GM21786 (cell line): Measurements from ENCODE around the gene MTRR.

ENCODE experiments used
- ATAC-seq: cut with Tn5 transposase; IDR thresholded peaks from one replicate; pipeline ENCODE4 v1.9.1; 2021; ENCODE audit not compliant: unreplicated experiment

MTRR gene

DNA sequence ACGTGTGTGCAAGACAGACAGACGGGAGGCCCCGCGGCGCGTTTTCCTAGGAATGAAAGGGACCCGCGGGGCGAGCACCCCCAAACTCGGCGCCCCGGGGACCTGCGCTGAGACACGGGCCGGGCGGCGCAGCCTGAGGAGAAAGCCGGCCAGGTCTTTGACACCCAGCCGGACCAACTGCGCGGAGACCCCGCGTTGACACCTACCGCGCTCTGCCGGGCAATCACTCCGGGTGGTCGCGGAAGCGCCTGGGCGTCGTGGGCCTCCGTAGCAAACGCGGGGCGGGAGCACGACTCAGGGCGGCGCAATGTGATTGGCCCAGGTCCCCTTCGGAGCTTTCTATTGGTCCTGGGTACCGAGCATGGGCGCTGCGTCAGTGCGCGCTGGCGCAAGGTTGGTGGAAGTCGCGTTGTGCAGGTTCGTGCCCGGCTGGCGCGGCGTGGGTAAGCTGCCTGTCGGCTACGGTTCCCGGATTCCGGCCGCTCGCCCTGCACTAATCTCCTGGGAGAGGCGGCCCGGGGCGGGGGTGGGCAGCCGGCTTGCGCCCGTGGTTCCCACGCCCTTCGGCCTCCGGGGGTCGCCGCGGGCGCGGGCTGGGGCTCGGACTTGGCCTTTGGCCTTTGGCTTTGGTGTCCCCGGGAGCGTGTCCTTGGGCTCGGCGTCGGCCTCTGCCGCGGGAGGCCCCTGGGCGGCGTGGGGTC lies at the start of gene MTRR, which contains the start of gene FASTKD3:
Gene MTRR, plus strand, starts transcription at position 376 of the 701 bp plus-strand sequence. CDS start 1,647 bp downstream, outside the sequence.
Gene FASTKD3, minus strand, starts transcription at position 259 of the 701 bp plus-strand sequence. CDS start 948 bp downstream, outside the sequence.
- peak; percentile 97 for ATAC-seq

DNA sequence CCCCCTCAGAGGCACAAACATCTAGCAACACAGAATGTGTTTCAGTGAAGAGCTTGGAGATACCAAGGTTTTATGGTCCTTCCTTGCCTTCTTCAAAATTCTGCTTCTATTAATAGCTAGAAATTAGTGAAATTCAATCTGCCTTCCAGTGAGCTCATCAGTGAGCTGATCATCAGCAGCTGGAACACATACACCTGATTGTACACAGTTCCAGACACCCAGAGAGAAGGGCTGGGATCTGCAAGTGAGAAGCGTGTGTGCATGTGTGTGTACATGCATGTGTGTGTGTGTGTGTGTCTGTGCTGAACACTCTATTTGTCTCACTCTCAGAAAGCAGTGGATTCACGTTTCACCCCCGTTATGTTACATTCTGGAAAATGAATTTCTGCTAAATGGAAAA lies 46.5 kb upstream of the MTRR start:
- no peak for ATAC-seq

DNA sequence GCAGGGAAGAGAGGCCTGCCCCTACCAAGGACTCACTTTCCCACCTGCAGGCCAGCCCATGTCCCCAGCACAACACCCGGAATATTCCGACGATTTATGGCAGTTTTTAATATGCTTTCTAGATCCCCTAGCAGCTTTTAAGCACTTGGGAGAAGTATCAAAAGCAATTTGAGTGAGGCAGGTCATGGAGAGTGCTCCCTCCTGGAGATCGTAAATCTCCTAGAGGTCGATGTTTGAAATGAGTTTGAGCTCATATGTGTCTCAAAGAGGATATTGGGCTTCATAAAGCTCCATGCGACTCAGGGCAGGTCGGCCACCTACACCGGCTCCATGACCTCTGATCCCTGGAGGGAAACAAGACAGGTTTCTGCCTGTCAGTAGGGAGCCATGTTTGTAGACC lies 45.4 kb upstream of the MTRR start:
- no peak for ATAC-seq

DNA sequence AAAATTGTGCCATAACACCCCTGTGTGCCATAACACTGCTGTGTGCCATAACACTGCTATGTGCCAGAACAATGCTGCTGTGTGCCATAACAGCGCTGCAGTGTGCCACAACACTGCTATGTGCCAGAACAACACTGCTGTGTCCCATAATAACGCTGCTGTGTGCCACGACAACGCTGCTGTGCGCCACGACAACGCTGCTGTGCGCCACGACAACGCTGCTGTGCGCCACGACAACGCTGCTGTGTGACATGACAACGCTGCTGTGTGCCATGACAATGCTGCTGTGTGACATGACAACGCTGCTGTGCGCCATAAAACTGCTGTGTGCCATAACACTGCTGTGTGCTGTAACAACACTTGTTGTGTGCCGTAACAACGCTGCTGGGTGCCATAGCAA lies 44.0 kb upstream of the MTRR start:
- ATAC-seq = no peak

DNA sequence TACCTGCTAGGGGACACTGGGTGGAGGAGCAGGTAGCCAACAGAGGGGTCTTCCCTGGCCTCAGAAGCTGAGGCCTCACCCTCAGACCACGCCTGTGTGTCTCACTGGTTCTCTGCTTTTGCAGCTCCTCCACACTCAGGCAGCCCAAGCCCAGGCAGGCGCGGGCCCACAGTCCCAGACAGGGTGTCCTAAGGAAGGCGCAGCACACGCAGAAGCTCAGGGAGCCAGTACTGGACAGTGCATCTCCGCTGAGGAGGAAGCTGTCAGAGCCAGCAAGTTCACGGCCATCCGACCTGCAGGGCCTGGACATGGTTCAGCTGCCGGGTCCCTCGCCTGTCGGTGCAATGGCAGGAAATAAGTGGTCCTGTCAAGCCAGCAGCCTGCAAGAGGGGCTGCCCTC lies 43.3 kb upstream of the MTRR start:
- ATAC-seq = no peak

DNA sequence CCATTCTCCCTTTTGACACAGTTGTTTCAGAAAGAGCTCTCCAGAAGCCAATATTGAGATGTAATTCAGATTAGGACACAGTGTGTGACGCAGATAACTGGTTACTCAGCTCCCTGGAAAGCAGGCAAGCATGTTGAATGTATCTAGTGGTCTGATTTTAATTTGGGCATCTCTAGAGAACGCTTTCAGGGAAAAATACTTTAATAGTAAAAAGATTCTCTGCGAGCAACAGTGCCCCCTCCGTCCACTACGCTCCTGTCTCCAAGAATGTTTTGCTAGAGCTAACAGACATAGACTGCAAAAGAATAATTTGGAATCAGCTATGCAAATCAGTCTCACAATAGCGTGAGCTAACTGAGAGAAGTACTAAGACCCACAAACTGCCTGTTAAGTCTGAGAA lies 41.3 kb upstream of the MTRR start:
- ATAC-seq = no peak

DNA sequence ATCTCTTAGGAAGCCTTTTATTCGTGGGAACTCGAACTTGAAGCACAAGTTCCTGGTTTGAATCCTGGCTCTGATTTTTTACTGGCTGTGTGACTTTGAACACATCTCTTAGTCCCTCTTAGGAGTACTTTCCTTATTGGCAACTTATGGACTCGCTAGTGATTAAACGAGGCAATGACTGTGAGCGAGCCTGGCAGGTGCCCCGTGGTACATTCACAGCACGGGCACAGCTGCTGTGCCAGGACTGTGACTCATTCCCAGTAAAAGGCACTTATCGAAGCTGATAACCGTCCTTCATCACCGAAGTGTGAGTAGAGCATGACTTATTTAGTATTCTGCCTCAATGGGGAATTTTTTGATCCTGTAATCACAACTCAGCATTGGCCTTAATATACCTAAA lies 40.7 kb upstream of the MTRR start:
- ATAC-seq = no peak

DNA sequence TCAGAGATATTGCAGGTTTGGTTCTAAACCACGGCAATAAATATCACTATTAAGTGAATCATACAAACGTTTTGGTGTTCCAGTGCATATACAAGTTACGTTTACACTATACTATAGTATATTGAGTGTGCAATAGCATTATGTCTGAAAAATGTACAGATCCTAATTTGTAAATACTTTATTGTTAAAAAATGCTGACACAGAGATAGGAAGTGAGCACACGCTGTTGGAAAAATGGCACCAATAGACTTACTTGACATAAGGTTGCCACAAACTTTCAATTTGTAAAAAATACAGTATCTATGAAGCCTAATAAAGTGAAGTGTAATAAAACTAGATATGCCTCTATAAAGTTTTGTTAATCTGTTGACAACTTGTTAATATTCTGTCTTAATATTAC lies 34.0 kb upstream of the MTRR start:
- no peak for ATAC-seq

DNA sequence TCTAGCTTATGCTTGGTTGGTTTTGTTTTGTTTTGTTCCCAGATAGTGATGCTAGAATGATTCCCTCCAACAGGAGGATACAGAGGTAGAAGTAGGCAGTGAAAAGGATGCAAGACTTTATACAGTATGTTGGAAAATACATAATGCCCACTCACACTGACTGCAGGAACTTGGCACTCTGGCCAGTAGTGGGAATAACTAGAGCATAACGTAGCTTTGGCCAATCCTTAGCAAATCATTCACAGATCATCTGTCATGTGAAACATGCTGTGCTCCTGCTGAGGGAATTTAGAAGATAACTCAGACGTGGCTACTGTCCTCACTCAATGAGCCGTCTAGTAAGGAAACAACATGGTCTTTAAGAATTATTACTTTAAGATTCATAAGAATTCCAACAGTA lies 31.5 kb upstream of the MTRR start:
- no peak for ATAC-seq

DNA sequence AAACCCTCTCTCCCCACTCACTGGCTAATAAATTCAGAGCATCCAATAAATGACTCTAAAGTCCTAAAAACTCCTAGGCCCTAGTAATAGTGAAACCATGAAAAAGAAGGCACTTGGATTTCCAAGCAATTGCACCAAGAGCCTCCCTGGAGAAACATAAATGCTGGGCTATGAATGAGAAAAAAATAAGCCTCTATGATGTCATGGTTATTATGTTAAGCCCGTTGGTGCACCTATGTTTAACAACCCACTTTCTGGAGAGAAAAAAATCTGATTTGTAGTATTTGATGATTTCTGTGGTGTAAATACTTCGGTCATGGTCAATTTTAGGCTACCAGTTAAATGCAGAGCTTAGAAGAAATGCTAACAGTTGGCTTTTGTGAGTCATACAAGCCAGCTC lies 26.4 kb upstream of the MTRR start:
- ATAC-seq = no peak

DNA sequence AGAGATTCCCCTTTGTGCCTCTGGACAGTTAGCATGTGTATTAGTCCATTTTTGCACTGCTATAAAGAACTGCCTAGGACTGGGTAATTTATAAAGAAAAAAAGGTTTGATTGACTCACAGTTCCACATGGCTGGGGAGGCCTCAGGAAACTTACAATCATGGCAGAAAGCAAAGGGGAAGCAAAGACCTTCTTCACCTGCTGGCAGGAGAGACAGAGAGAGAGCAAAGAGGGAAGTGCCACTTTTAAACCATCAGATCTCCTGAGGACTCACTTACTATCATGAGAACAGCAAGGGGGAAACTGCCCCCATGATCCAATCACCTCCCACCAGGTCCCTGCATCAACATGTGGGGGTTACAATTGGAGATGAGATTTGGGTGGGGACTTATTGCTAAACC lies 24.0 kb upstream of the MTRR start:
- no peak for ATAC-seq

DNA sequence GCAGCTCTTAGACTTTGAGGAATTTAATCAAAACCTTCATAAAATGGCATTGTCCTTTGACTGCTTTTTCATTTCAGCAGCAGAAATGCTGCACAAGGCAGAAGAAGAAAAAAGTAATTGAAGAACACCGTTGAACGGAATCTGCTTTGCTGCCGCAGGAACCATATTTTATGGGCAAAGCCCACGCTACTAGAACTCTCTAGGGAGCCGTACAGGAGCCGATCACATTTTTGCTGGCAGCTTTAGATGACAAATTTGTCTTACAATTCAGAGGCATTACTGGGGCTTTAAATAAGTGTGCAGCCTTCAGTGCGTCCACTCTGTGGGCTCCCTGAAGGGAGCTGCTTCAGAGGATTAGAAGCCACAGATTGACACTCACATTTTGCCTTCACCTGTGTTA lies 23.4 kb upstream of the MTRR start:
- ATAC-seq = no peak

DNA sequence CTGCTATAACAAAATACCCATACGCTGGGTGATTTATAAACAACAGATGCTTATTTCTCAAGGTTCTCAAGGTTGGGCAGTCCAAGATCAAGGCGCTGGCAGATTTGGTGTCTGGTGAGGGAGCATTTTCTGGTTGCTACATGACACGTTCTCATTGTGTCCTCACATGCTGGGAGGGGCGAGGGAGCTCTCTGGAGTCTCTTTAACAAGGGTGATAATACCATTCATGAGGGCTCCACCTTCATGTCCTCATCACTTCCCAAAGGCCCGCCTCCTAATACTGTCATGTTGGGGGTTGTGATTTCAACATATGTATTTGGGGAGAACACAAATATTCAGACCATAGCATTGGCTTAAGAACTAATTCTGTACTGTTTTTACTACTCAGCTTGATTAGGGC lies 22.6 kb upstream of the MTRR start:
- no peak for ATAC-seq

DNA sequence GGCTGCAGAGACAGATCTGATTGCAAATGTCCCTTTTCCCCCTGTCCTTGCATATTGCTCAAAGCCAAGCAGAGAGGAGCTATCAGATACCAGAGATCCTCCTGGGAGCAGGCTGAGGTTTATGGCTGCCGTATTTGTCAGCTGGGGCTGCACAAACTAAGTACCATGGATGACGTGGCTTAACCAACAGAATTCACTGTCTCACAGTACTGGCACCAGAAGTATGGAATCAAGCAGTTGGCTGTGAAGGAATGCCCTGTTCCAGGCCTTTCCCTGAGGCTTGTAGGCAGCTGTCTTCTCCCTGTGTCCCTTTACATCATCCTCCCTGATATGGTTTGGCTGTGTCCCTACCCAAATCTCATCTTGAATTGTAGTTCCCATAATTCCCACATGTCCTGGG lies 20.7 kb upstream of the MTRR start:
- no peak for ATAC-seq

DNA sequence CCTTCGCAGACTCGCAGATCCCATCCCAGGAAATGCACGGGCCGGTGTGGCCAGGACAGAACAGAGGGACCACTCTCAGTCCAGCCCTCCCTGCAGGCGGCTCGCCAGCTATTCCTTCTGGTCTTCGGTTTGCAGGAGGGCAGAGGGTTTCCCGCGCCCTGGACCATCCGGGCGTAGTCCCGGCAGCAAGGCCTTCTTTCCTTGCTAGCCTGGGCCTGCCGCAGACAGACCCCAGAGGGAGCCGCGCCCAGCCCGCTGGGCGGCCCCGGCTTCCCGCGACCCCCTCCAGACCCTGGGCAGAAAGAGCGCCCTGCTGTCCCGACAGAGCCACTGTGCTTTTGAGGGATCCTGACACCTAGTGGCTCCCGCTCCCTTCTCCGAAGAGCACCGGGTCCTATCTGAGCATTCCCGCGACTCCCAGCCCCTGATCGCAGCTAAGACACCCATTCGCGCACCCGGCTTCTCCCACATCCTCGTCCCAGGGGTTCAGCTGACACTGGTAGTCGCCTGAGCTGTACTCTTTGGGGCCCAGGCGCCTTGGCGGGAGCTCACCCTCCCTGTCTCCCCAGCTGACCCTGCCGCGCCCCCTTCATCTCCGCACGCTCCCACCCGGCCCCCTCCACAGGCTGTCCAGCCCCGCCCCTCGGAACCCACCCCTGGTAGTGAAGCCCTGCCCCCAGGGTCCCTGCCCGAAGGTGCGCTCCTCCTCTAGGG lies 19.1 kb upstream of the MTRR start:
- ATAC-seq = no peak

DNA sequence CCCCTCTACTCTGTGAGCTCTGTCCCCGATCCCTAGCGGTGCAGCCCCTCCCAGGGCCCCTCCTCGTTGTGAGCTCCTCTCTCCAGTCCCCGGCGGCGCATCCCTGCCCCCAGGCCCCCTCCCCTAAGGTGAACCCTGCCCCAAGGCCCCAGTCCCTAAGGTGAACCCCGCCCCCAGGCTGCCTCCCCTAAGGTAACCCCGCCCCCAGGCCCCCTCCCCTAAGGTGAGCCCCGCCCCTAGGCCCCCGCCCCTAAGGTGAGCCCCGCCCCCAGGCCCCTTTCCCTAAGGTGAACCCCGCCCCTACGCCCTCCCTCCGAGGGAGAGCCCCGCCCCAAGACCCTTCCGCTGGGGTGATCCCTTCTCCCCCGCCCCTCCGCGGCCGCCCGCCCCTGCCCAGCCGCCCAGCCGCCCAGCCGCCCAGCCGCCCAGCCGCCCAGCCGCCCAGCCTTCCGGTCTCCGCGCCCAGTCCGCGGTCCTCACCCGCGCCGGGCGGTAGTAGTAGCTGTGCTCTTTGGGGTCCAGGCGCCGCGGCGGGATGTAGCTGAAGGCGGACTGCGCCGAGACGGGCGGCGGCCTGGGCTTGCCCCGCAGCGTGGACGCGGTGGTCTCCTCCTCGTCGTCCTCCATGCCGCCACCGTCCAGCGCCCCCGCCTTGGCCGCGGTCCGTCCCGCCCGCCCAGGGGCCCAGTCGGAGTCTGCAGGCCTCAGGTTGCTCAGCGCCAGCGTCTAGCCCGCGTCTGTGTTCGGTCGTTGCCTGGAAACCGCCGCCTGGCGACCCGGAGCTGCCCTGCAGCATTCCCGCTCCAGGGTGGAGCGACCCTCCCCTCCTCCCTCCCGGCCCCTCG lies 18.3 kb upstream of the MTRR start, which contains the start of gene CFAP90:
Gene CFAP90, minus strand, starts transcription at position 739 of the 845 bp plus-strand sequence. Its CDS starts 112 bp downstream, at position 627.
- ATAC-seq = no peak

DNA sequence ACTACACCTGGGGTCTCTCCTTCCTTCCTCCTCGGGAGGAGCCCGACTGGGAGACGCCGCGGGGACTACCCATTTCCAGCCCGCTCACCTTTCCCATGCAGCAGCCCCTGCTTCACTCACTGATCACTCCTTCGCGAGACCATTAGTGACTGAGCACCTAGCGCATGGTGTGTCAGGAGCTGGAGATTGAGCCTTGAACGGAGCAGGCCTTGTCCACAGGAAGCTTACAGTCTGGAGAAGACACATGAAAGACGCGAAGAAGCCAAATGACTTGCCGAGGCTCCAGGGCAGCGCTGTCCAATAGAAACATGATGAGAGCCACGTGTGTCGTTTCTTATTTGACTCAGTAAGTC lies 17.7 kb upstream of the MTRR start:
- no peak for ATAC-seq

DNA sequence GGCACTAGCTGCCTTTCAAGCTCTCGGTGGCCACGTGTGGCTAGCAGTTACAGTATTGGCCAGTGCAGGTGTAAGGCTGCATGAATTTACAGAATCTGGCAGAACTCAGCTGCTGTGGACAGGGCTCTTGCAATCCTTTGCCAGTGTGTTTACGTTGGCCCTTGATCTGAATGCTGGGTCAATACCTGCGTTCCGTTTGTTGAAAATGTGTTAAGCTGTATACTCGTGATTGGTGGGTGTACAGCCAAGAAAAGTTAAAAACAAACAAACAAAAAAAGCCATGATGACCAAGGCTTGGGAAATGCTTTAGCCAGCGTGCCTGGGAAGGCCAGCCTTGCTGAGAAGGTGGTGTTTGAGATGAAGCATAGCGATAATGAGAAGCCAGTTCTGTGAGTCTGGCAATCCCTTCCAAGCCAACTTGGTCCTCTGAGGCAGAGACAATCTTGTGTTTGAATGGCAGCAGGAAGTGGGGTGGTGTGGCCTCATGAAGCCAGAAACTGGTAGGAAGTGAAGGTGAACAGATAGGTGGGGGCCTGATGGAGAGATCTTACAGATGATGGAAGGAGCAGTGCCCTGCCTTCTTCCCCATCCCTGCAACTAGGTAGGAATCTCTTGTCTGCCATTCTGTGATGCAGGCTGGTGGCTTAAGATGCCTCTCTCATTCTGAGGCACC lies 17.2 kb upstream of the MTRR start:
- ATAC-seq = no peak

DNA sequence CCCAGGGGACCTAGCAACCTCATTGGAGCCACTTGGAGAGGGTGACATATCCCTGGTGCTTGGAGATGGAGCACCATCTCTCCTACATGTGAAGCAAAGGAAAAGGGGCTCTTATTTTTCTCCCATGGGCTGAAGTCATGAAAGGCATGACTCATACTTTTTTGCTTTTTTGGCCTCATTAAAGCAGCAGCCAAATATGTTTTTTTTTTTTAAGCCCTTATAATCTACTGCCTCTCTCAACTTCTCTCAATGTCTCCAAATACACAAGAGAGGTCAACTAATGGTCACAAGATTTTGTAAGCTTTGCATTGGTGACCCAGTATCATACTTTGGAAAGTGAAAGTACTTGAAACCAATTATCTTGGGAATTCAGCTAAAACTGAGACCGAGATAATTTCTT lies 16.4 kb upstream of the MTRR start:
- ATAC-seq = no peak

DNA sequence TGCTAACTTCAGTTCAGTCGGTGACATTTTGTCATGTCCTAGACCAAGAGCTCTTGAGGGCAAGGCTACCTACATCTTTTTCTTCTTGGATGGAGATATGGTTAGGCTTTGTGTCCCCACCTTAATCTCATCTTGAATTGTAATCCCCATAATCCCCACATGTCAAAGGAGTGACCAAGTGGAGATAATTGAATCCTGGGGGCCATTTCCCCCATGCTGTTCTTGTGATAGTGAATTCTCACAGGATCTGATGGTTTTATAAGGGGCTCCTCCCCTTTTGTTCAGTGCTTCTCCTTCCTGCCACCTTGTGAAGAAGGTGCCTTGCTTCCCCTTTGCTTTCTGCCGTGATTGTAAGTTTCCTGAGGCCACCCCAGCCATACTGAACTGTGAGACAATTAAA lies 16.0 kb upstream of the MTRR start:
- ATAC-seq = no peak

DNA sequence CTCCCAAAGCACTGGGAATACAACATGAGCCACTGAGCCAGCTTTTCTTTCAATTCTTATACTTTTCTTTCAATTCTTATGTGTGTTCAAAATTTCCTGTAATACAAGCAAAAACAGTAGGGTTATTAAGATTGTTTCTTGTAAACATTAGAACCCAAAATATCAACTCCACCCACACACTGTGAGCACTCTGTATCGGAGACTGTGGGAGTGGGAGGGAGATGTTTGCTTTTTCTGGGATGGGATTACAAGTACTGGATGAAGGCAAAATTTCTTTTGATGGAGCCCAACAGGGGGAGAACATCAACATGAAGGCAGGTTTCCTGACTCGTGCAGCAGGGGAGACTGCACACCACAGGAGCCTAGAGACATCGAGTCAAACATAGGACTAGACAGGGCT lies 13.3 kb upstream of the MTRR start:
- no peak for ATAC-seq
